Right lobe of liver (tissue), 4 donors: Measurements from ENCODE around the gene FAM13A.

Source experiments
- CTCF ChIP-seq, 4 donors: fragments of 200-600 bp in 3 of 4; fragments of 450-650 bp in 1 of 4; IDR thresholded peaks; one replicate each; pipeline versions ENCODE4 v1.5.1 to v1.8.0; 2016 to 2022; ENCODE audit warnings: antibody characterized with exemption in 4 of 4, mild to moderate bottlenecking in 2 of 4
- POLR2A ChIP-seq: fragments of 450-650 bp; IDR thresholded peaks from one replicate; pipeline ENCODE4 v1.6.1; 2017; ENCODE audit warnings: antibody characterized with exemption, mild to moderate bottlenecking
- donor health status: DM: no; HTN: no; CAD: no.
- donor health status: DM: no; HTN: no; CAD: no.
- donor health status: DM: no; HTN: yes; CAD: no.

DNA sequence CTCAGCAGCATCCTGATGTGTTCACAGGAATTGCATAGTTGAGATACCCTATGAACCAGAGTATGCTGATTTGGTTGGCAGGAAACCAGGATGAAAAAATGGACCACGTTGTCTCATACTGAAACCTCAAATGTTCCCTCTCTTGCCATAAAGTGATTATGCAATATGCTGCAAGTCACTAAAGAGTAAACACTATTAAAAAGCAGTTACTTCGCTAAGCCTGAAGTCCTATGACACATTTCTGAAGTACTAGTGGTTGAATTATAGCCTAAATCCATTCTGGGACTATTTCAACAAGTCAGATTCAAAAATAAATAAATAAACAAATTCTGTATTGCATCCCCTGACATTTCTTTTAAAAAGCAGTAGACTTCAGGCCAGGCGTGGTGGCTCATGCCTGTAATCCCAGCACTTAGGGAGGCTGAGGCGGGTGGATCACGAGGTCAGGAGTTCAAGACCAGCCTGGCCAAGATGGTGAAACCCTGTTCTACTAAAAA lies 253.3 kb downstream of the FAM13A start:
- no peak for TF ChIP-seq CTCF (IDR thresholded peaks at IDR 0.05)
- TF ChIP-seq POLR2A = no peak
